HG03025 (cell line): Measurements from ENCODE around the gene VAV3.
"Not testable (repeated sequence)": the region's sequence is repeated elsewhere in the genome, so short reads cannot be mapped to it uniquely, and the experiment has no call there.

ENCODE experiments used
- ATAC-seq: cut with Tn5 transposase; IDR thresholded peaks from one replicate; pipeline ENCODE4 v1.9.1; 2021; ENCODE audit warnings: mild to moderate bottlenecking, moderate library complexity; ENCODE audit not compliant: unreplicated experiment, low FRiP score

VAV3 gene

DNA sequence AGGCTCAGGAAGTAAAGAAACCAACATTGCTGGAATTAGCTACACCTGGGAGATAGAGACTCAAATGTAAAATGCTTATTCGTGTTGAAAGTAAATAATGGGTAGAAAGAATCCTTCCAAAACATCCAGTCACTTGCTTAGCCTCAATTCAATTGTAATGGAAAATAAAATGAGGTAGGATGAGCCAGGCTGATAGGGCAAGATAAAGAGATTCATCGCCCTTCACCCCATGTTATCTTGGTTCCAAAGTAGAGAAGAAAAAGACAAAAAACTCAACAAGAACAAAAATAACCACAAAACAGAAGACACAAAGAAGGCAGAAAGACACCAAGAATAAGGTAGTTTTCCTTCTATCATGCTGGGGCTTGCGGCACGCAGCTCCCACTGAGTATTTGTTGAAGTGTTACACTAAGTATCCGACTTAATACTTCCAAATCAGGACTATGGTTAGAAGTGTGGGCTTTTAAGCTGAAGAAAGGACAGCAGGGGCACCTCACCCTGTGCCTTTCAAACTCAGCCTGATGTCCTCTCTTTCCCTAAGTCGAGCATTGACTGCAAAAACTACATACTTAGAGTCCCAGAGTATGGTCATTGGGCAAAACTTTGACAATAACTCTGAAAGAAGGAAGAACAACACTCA, 202.1 kb downstream of the VAV3 start:
- no peak for ATAC-seq

DNA sequence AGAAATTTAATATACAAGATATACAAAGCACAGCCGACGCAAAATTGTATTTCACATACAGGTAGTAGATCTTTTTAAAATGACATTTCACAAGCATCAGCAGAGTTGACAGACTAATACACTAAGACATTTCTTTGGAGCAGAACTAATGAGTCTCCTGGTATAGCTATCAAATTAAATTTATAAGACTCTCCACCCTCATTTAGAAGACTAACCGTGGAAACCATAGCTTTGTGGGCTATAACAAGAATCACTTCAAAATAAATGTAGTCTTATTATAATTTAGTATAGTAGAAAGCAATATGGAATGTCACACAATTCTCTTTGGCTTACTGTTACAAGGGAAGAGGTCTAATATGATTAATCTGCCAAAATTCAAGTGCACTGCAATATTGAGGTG, 204.9 kb downstream of the VAV3 start:
- ATAC-seq: no peak

DNA sequence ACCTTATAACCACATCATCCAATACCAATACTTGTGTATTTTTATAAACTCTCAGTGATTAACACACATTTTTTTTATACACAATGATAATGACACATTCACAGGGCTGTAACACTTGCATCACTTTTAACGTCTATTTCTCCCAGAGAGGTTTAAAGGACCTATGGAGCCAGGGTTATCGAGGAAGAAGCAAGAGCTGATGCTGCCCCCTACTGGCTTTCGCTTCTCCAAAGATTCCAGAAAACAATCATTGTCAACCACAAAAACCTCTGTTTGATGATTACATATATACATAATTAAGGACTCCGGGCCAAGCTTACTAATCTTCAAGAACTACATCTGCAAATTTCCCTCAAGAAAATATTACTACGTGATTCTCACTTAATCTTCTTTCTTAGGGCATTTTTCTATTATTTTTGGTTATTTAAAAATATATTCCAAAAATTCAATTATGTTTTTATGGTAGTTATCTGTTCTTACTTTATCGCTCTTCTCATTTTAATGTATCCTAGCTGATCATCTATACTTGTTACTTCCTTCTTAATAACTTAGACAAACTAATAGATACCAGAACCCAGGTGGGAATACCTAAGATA, 214.5 kb downstream of the VAV3 start:
- no peak for ATAC-seq

DNA sequence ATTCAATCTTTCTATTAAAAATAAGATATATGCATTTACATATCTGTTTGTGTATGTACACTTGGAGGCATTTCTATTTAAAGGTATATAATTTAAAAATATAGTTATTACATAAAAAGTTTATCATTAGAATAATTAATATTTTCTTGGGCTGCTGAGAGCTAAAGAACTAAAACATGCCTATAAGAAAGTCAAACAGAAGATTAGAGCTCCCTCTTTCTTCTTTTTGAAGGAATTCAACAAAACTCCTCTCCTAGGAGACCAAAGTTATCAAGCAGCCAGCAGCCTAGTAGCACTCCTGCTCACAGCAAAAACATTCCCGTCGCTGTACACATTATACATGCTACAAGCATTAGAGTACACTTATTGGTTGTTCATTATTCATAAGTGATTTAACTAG, 216.4 kb downstream of the VAV3 start:
- ATAC-seq: no peak

DNA sequence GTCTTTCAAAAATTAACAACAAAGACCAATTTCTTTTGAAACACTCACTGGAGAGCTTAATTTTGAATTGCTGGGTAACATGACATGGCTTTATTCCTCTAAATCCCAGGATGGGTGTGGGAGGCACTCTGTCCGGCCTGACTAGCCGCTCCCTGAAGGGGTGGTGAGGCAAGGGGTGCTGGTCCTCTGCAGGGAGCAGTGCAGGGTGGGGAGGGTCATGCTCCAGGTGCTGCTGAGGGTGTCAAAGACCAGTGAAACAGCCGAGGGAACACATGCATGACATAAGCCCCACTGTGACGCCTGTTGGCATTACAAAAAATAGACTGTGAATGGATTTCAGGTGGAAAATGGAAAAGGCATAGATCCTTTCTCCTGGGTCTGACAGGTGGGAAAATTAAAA, 223.7 kb downstream of the VAV3 start:
- no peak for ATAC-seq

DNA sequence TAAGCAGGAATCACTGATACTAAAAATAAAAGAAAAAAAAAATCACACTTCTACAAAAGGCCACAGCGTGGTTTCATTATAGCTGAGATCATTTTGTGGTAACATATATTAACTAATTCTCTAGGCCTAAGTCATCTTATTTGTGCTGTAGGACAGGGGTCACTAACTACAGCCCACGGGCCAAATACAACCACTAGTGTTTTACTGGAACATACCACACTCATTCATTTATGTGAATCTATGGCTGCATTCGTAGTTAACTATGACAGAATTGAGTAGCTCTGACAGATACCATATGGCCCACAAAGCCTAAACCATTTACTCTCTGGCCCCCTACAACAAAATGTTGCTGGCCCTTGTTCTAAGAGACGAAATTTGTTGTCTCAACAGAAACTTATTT, 224.4 kb downstream of the VAV3 start:
- ATAC-seq: no peak

DNA sequence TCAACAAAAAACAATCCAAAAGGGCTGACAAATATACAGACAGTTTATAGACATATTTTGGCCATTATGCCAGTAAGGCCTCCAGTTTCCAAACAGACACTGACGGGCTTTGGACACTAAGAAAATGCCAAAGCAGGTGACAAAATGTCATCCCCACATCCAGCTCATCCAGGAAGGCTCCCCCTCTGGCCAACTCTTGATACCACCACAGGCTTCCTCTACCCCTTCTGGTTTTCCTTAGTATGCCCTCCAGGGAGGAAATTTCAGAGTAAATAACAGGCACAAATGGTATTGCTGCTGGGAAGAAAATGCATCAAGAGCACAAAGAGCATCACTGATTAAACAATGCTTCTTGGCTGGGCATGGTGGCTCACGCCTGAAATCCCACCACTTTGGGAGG, 225.3 kb downstream of the VAV3 start:
- no peak for ATAC-seq

DNA sequence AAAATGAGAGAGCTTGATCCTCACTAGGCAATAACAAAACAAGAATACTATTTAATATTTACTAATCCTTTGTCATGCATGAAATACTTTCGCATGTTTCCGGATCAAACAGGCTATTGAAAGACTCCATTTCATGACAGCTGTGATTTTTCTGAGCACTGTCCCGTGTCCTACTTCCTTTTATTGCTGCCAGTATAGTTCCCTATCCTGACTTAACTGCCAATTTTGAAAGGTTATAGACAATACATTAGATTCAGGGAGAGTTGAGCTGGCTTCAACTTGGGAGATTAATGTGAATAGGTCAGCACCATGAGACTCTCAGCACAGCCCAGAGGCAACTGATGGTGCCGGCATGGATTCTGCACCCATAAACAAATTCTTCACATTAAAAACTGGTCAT, 225.8 kb downstream of the VAV3 start:
- no peak for ATAC-seq

DNA sequence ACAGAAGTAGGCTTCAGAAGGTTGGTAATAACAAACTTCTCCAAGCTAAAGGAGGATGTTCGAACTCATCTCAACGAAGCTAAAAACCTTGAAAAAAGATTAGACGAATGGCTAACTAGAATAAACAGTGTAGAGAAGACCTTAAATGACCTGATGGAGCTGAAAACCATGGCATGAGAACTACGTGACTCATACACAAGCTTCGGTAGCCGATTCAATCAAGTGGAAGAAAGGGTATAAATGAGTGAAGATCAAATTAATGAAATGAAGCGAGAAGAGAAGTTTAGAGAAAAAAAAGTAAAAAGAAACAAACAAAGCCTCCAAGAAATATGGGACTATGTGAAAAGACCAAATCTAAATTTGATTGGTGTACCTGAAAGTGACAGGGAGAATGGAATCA, 231.6 kb downstream of the VAV3 start:
- not testable (repeated sequence) for ATAC-seq

DNA sequence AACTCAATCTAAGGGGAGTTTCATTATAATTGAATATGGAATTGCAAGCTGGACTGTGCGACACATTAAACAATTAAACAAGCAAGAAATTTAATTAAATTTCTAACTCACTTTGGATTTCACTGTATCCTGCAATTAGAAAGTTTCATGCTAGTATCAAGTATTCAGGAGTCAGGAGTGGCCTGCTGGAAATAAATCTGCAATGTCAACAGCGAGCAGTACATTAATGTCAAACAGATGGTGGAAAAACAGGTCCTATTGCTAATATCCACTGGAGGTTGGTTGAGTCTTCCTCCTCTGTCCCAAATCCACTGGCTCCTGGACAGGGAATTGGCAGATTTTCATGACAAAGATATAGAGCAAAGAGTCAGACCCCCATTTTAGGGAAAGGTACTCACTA, 237.1 kb downstream of the VAV3 start:
- no peak for ATAC-seq

DNA sequence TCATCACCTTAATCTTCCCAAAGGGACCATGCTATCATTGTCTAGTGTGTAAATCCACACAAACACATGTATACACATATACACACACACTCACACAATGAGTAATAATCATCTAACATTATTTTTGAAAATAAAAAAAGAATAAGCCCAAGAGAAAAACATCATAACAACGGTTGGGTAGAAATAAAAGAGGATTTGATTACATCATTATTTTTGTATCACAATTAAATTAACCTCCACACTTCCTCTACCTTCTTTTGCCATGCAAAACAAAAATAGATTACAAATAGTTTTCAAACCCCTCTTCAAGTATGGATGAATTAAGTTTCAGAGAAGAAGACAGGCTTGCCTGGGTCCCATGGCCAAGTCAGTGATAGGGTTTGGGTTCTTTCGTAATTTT, 238.1 kb downstream of the VAV3 start:
- no peak for ATAC-seq

DNA sequence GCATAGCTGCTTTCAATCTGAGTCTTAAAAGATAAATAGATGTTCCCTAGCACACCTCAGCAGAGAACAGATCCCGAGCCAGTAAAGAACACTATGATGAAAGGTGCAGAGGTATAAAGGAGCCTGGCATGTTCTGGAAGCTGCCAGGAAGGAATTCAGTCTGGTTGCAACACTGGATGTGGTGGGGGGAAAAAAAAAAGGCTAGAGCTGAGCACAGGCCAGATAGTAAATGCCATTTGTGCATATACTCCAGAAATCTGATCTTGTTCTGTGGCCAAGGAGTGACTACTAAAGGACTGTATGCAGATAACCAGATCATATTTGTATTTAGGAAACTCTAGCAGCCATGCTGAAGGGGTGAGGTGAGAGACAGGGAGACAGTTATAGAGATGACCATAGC, 240.3 kb downstream of the VAV3 start:
- ATAC-seq: no peak

DNA sequence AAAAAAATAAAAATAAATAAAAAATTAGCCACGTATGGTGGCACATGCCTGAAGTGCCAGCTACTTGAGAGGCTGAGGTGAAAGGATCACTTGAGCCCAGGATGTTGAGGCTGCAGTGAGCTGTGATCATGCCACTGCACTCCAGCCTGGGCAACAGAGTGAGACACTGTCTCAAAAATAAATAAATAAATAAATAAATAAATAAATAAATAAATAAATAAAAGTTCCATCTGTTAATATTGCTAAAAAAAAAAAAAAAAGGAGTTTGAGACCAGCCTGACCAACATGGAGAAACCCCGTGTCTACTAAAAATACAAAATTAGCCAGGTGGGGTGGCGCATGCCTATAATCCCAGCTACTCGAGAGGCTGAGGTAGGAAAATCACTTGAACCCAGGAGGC, 244.8 kb downstream of the VAV3 start:
- not testable (repeated sequence) for ATAC-seq

DNA sequence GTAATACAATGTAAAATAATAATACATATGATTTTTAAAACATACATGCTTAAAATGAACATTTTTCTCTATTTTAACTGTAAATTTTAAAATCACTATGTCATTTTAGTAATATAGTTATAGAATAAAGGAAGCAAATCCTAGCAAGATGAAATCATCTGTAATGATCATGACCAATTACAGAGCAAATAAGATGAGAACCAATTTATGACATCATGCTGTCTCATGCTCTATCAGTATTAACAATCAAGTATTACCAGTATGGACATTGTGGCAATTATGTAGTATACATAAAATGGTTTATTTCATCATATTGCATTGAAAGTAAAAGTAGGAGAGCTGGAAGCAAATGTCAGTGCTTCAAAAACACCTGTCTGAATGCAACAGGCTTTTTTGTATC, 255.0 kb downstream of the VAV3 start:
- no peak for ATAC-seq

DNA sequence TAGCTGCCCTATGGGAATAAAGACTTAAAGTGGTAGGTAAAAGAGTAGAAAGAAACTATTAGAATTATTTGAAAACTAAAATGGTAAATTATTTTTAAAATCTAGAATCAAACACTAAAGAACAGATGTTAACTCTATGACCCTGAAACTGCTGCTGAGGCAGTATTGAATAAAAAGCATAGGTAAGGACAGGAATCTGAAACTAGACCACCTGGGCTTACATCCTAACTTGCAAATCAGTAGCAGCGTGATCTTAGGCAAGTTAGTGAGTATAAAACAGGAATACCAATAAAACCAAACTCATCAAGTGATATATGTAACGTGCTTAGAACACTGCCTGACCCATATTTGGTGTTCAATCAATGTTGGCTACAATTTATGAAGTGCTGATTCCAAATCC, 257.9 kb downstream of the VAV3 start:
- ATAC-seq: no peak

DNA sequence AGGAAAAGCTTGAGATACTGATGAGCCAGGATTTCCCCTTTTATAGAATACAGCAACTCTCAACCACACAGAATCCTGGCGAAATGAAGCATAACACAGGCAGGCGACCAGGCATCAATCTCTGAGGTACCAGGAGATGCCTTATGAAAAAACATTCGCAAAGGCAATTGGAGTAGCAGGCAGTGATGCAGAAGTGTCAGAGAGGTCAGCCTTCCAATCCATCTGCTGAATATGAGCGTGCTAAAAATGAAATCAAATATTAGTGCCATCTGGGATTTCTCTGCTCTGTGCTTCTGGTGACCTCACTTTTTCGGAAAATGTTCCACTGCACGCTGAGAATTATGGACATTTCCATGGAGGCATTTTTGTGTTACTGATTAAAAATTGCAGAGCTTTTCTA, 258.8 kb downstream of the VAV3 start:
- no peak for ATAC-seq

DNA sequence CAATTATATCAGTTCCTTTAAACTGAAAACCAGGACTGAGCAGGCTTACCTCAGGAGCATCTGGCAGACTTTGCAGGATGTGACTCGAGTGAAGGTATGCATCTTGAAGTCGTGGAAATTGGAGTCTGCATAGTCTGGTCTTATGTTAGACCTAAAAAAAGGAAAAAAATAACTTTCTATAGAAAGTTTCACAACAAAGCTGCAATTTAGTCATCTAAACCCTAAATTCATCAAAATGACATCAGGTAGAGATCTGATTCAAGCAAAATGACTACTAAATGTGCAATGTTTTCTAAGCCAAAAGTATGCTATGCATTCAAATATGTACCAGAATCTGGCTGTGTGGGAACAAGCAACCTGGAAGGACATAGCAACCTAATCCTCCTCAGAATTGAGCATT, 260.1 kb downstream of the VAV3 start:
- no peak for ATAC-seq

DNA sequence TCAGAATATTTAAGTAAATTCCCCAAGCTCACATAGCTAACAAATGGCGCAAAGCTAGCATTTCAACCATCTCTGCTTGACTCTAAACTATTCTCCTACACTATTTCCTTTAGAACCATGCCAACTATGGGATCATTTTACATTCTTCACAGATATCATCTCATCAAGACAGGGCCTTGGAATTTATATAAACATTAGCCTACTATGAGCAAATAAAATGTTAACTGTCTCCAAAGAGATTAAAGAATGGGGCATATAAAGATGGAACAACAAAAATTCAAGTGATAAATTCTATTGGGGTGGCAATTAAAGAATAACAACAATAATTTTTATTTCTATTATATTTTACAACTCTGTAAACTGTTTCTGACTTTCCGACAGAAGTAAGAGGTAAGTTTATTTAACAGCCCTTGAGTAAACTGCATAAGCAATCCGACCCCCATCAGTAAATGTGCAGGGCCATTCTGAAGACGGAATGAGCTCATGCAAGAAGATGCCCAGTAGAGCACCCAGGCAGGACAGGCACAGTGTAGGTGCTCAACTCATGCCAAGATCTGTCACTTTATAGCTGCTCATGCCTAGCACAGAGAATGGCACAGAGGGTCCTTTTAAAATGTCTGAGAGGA, 261.9 kb downstream of the VAV3 start:
- ATAC-seq: no peak

DNA sequence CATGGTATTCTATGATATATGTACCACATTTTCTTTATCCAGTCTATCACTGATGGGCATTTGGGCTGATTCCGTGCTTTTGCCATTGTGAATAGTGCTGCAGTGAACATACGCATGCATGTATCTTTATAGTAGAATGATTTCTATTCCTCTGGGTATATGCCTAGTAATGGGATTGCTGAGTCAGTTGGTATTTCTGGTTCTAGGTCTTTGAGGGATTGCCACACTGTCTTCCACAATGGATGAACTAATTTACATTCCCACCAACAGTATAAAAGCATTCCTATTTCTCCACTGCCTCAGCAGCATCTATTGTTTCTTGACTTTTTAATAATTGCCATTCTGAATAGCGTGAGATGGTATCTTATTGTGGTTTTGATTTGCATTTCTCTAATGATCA, 264.3 kb downstream of the VAV3 start:
- ATAC-seq: not testable (repeated sequence)

DNA sequence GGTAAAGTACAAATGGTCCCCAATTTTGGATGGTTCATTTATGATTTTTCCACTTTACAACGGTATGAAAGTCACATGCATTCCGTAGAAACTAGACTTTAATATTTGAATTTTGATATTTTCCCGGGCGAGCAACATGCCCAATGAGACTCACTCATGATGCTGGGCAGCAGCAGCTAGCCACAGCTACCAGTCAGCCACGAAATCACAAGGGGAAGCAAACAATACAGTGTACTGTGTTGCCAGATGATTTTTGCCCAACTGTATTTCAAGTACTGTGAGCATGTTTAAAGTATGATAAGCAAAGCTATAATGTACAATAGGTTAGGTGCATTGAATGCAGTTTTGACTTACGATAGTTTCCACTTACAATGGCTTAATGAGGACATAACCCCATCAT, 266.8 kb downstream of the VAV3 start:
- no peak for ATAC-seq

DNA sequence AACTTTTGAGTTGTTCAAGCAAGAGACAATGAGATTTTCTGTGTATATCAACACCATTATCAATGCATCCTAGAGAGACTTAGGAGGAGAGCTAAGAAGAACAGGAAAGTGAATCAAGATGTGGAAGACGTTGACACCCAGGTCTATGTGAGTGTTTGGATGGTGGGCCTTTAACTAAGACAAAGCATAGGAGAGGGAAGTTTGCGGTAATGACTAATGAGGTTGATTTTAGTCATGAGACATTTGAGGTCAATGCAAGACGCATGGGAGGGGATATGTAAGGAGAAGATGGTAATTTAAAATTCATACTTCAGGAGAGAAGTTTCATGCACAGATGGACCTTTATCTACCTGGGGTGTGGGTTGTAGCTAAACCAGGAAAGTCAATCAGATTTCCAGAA, 269.6 kb downstream of the VAV3 start:
- ATAC-seq: no peak

DNA sequence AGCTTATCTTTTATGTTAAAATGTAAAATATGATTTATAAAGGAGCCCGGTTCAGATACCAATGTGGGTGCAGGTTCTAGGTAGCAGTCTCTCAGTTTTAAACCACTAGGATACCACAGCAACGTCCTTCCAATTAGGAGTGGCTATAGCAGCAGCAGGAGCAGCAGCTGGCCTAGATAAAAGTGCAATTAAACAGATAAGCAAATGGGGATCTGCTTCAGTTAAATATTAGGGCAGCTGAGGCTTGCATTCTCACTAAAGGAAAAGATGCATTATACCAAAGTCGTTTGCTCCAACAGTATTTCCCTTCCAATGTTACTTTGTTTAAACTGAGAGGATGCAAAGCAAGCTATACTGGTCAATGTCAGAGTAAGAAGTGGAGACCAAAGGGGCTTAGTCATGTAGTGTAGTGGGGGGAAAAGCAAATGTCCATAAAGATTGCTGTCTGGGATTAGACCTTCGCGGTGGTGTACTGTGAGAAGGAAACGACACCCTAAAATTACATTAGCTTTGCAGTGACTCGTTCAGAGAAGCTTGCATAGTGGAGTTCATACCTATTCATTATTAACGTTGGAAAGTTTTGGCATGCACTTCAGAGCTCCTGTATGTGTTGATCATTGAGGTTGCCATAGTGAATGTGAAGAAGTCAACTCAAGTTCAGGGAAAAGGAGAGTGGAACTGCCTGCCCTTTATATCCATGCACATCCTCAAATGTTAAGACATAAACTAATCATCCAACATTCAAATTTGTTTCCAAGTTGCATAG, 272.2 kb downstream of the VAV3 start:
- ATAC-seq: no peak
